ENCODE measurements around the gene ATP5MC2. TPM values are rescaled to one million over a fixed set of nuclear protein-coding genes. Genes with fewer than 3 reads are reported as not detected.
"Not testable (repeated sequence)": the region's sequence is repeated elsewhere in the genome, so short reads cannot be mapped to it uniquely, and the experiment has no call there.

Gene ATP5MC2
- total and polyA plus RNA-seq, 3 experiments from 2014 or later = 342 to 529 (median 350) TPM

GRCh38 chr12:53686436-53686835 lies 10.6 kb upstream of the ATP5MC2 start:
- ChIA-PET CTCF (interaction anchor here (0.7 to 2.8 kb wide), 4 partner anchors 11 to 60 kb away, joined by 3 to 7 read pairs (median 3); partner anchors contain the start of gene ATP5MC2), POLR2A (no interaction called here)
- Mint-ChIP-seq H3K9me3 (no peaks in the 10 kb centered on the region), H3K4me3 (no peak overlapping the region), H3K27me3 (peaks cover 5 to 29% of the 10 kb centered on the region in 2 donors), H3K27ac (no peak overlapping the region), H3K4me1 (no peaks in the 10 kb centered on the region), H3K36me3 (peaks cover 0 to 3% (median 1%) of the 10 kb centered on the region in 3 donors)
- H3K4me1 ChIP-seq (ENCODE audit: insufficient read depth, low read length) = no peaks in the 10 kb centered on the region
- H3K36me3 ChIP-seq (ENCODE audit: insufficient read depth, low read length) = no peaks in the 10 kb centered on the region
- H3K4me3 ChIP-seq (ENCODE audit: low read length) = no peak overlapping the region
- no peak overlapping the region for H3K27ac ChIP-seq (ENCODE audit: low read depth, low read length)
- no peaks in the 10 kb centered on the region for H3K9me3 ChIP-seq (ENCODE audit: low read length)
- no peaks in the 10 kb centered on the region for H3K27me3 ChIP-seq (ENCODE audit: insufficient read depth, low read length, poor library complexity, severe bottlenecking)
- DNase-seq = no peak

GRCh38 chr12:53684654-53685220 lies 8.9 kb upstream of the ATP5MC2 start:
- peaks cover 0 to 3% (median 1%) of the 10 kb centered on the region in 3 donors for H3K36me3 Mint-ChIP-seq
- H3K36me3 ChIP-seq (ENCODE audit: insufficient read depth, low read length) = no peaks in the 10 kb centered on the region
- POLR2A ChIA-PET = interaction anchor here (0.6 kb wide), 1 partner anchor 124 kb away, joined by 3 read pairs; no protein-coding TSS in a partner anchor
- no peaks in the 10 kb centered on the region for H3K4me1 Mint-ChIP-seq
- H3K27ac ChIP-seq (ENCODE audit: low read depth, low read length) = no peak overlapping the region
- no peaks in the 10 kb centered on the region for H3K4me1 ChIP-seq (ENCODE audit: insufficient read depth, low read length)
- no peak overlapping the region for H3K4me3 Mint-ChIP-seq
- H3K27ac Mint-ChIP-seq = no peak overlapping the region
- H3K9me3 Mint-ChIP-seq = no peaks in the 10 kb centered on the region
- peaks cover 4 to 17% of the 10 kb centered on the region in 2 donors for H3K27me3 Mint-ChIP-seq
- H3K9me3 ChIP-seq (ENCODE audit: low read length) = no peaks in the 10 kb centered on the region
- CTCF ChIA-PET = interaction anchor here (1.0 to 2.8 kb wide), 2 partner anchors 8 to 9 kb away, joined by 3 to 7 read pairs; partner anchors contain the start of gene ATP5MC2
- no peak overlapping the region for H3K4me3 ChIP-seq (ENCODE audit: low read length)
- no peak for DNase-seq
- H3K27me3 ChIP-seq (ENCODE audit: insufficient read depth, low read length, poor library complexity, severe bottlenecking) = no peaks in the 10 kb centered on the region

- no peak overlapping the region for H3K4me3 ChIP-seq (ENCODE audit: low read length)
- Mint-ChIP-seq H3K4me1 (no peaks in the 10 kb centered on the region), H3K27me3 (peaks cover 4 to 20% of the 10 kb centered on the region in 2 donors), H3K9me3 (no peaks in the 10 kb centered on the region), H3K27ac (no peak overlapping the region), H3K36me3 (peaks cover 0 to 3% (median 0%) of the 10 kb centered on the region in 3 donors), H3K4me3 (no peak overlapping the region)
- DNase-seq = no peak
- CTCF ChIA-PET = interaction anchor here (2.8 kb wide), 1 partner anchor 8 kb away, joined by 7 read pairs; the partner anchor contains the start of gene ATP5MC2
- H3K4me1 ChIP-seq (ENCODE audit: insufficient read depth, low read length) = no peaks in the 10 kb centered on the region
- H3K36me3 ChIP-seq (ENCODE audit: insufficient read depth, low read length) = no peaks in the 10 kb centered on the region
- H3K9me3 ChIP-seq (ENCODE audit: low read length) = no peaks in the 10 kb centered on the region
- no peak overlapping the region for H3K27ac ChIP-seq (ENCODE audit: low read depth, low read length)
- POLR2A ChIA-PET = no interaction called here
- no peaks in the 10 kb centered on the region for H3K27me3 ChIP-seq (ENCODE audit: insufficient read depth, low read length, poor library complexity, severe bottlenecking)
Observed at GRCh38 chr12:53683983-53684382, 8.1 kb upstream of the ATP5MC2 start.

- Mint-ChIP-seq H3K9me3 (no peaks in the 10 kb centered on the region), H3K4me1 (no peaks in the 10 kb centered on the region), H3K27ac (no peak overlapping the region), H3K27me3 (peaks cover 8 to 19% of the 10 kb centered on the region in 2 donors), H3K36me3 (peaks cover 0 to 3% (median 0%) of the 10 kb centered on the region in 3 donors), H3K4me3 (no peak overlapping the region)
- POLR2A ChIA-PET = no interaction called here
- Histone ChIP-seq H3K9me3 (ENCODE audit: low read length) (no peaks in the 10 kb centered on the region), H3K36me3 (ENCODE audit: insufficient read depth, low read length) (no peaks in the 10 kb centered on the region), H3K27ac (ENCODE audit: low read depth, low read length) (no peak overlapping the region), H3K4me3 (ENCODE audit: low read length) (no peak overlapping the region), H3K27me3 (ENCODE audit: insufficient read depth, low read length, poor library complexity, severe bottlenecking) (no peaks in the 10 kb centered on the region), H3K4me1 (ENCODE audit: insufficient read depth, low read length) (no peaks in the 10 kb centered on the region)
- CTCF ChIA-PET = no interaction called here
- no peak for DNase-seq
Observed at GRCh38 chr12:53683494-53683893, 7.6 kb upstream of the ATP5MC2 start.

GRCh38 chr12:53680061-53680460 lies 4.2 kb upstream of the ATP5MC2 start:
- H3K4me3 ChIP-seq (ENCODE audit: low read length); H3K27ac Mint-ChIP-seq; H3K27me3 ChIP-seq (ENCODE audit: insufficient read depth, low read length, poor library complexity, severe bottlenecking); H3K4me1 ChIP-seq (ENCODE audit: insufficient read depth, low read length); DNase-seq; H3K9me3 Mint-ChIP-seq; H3K27ac ChIP-seq (ENCODE audit: low read depth, low read length); H3K4me3 Mint-ChIP-seq; H3K36me3 Mint-ChIP-seq; POLR2A ChIA-PET; H3K9me3 ChIP-seq (ENCODE audit: low read length); H3K36me3 ChIP-seq (ENCODE audit: insufficient read depth, low read length): not testable (repeated sequence)
- H3K4me1 Mint-ChIP-seq = peaks cover 15 to 20% (median 16%) of the 10 kb centered on the region in 3 donors
- CTCF ChIA-PET = interaction anchor here (1.5 to 2.0 kb wide), 3 partner anchors 64 to 77 kb away, joined by 4 to 6 read pairs (median 4); no protein-coding TSS in a partner anchor
- H3K27me3 Mint-ChIP-seq = peaks cover 20 to 26% of the 10 kb centered on the region in 2 donors

- Mint-ChIP-seq H3K4me1 (peaks cover 31 to 38% (median 32%) of the 10 kb centered on the region in 3 donors), H3K27me3 (peaks cover 17 to 20% of the 10 kb centered on the region in 2 donors), H3K27ac (no peak overlapping the region), H3K36me3 (peaks cover 3 to 19% (median 5%) of the 10 kb centered on the region in 3 donors), H3K9me3 (no peaks in the 10 kb centered on the region), H3K4me3 (peak overlapping the region; percentile 29 to 98 (median 61))
- H3K4me1 ChIP-seq (ENCODE audit: insufficient read depth, low read length) = peaks cover 19% of the 10 kb centered on the region
- peaks cover 8% of the 10 kb centered on the region for H3K27me3 ChIP-seq (ENCODE audit: insufficient read depth, low read length, poor library complexity, severe bottlenecking)
- H3K36me3 ChIP-seq (ENCODE audit: insufficient read depth, low read length) = peaks cover 3% of the 10 kb centered on the region
- CTCF ChIA-PET = interaction anchor here (1.1 to 1.3 kb wide), 2 partner anchors 24 to 134 kb away, joined by 5 to 6 read pairs; no protein-coding TSS in a partner anchor
- H3K4me3 ChIP-seq (ENCODE audit: low read length) = no peak overlapping the region
- POLR2A ChIA-PET = no interaction called here
- DNase-seq = no peak
- H3K9me3 ChIP-seq (ENCODE audit: low read length) = no peaks in the 10 kb centered on the region
- H3K27ac ChIP-seq (ENCODE audit: low read depth, low read length) = no peak overlapping the region
Observed at GRCh38 chr12:53677800-53678148, 1.9 kb upstream of the ATP5MC2 start.

GRCh38 chr12:53677016-53677799 lies 1.3 kb upstream of the ATP5MC2 start:
- Mint-ChIP-seq H3K27me3 (peaks cover 17 to 20% of the 10 kb centered on the region in 2 donors), H3K4me1 (peaks cover 32 to 44% (median 34%) of the 10 kb centered on the region in 3 donors), H3K9me3 (no peaks in the 10 kb centered on the region), H3K4me3 (peak overlapping the region; percentile 87 to 98 (median 96)), H3K27ac (peak overlapping the region in 3 of 8 donors; percentile 60 to 72 (median 63)), H3K36me3 (peaks cover 3 to 25% (median 7%) of the 10 kb centered on the region in 3 donors)
- CTCF ChIA-PET = interaction anchor here (0.7 to 2.9 kb wide), 6 partner anchors 8 to 134 kb away, joined by 3 to 18 read pairs (median 4); no protein-coding TSS in a partner anchor
- DNase-seq = no peak
- Histone ChIP-seq H3K27ac (ENCODE audit: low read depth, low read length) (no peak overlapping the region), H3K27me3 (ENCODE audit: insufficient read depth, low read length, poor library complexity, severe bottlenecking) (peaks cover 8% of the 10 kb centered on the region), H3K4me3 (ENCODE audit: low read length) (peak overlapping the region; percentile 84), H3K9me3 (ENCODE audit: low read length) (no peaks in the 10 kb centered on the region), H3K4me1 (ENCODE audit: insufficient read depth, low read length) (peaks cover 19% of the 10 kb centered on the region), H3K36me3 (ENCODE audit: insufficient read depth, low read length) (peaks cover 3% of the 10 kb centered on the region)
- POLR2A ChIA-PET = interaction anchor here (0.5 kb wide), 1 partner anchor 68 kb away, joined by 3 read pairs; no protein-coding TSS in a partner anchor

All from CD8-positive, alpha-beta memory T cell (primary cell).